ENCODE results near the gene PDE7B.
A peak's percentile ranks its signal among the peaks of the same experiment; 100 is the strongest.
"Not testable (repeated sequence)": the region's sequence is repeated elsewhere in the genome, so short reads cannot be mapped to it uniquely, and the experiment has no call there.

PDE7B gene

DNA sequence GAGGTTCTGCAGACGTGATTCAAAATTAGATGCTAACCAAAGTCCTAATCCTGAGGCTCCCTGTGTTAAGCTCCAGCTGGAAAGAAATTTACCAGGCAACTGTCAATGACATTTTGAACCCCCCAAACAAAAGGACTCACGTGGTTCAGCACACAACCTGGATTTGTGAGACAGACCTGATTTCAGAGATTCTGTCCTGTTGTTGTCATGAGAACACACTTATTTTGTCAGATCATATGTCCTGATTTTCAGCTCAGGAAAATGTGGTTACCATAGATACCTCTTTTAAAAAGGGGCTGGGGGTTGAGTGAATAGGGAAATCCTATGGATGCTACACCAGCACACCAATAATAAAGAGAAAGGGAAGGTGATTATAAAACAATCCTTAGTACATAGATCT, 337.0 kb downstream of the PDE7B start:
- no peak for DNase-seq (ENCODE audit: low read depth in 2 of 2)

DNA sequence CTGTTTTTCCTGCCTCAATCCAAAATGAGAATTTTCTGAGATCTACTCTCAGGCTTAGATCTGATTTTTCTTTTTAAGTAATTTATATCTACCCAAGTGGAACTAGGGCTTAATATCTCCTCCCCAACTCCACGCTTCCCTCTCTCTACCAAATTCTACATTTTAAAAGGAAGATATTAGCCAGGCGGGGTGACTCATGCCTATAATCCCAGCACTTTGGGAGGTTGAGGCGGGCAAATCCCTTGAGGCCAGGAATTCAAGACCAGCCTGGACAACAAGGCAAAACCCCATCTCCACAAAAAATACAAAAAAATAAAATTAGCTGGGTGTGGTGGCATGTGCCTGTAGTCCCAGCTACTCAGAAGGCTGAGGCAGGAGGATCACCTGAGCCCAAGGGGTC, 337.6 kb downstream of the PDE7B start:
- DNase-seq (ENCODE audit: low read depth in 2 of 2): no peak

DNA sequence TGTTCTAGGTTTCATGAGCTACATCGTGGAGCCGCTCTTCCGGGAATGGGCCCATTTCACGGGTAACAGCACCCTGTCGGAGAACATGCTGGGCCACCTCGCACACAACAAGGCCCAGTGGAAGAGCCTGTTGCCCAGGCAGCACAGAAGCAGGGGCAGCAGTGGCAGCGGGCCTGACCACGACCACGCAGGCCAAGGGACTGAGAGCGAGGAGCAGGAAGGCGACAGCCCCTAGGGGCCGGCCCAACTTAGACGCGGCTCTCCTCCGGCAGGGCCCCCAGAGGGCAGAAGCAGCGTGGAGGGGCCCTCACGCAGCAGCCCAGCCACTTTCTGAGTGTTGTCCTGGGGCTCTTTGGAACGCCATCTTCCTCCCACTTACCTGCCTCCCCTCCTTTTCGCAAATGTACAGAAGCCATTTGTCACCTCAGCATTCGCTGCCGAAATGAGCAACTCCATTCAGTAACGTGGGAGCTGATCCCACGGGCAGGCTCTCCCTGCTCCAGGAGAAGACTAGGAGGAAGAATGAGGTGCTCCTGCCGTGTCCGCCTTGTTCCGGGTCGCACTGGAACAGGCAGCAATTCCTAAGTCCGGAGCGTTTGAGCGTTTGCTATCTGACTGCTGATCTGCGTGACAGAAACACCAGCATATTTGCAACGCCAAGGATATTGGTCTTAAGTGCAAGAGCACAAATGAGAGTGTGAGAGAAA, 340.3 kb downstream of the PDE7B start:
- no peak for DNase-seq (ENCODE audit: low read depth in 2 of 2)

DNA sequence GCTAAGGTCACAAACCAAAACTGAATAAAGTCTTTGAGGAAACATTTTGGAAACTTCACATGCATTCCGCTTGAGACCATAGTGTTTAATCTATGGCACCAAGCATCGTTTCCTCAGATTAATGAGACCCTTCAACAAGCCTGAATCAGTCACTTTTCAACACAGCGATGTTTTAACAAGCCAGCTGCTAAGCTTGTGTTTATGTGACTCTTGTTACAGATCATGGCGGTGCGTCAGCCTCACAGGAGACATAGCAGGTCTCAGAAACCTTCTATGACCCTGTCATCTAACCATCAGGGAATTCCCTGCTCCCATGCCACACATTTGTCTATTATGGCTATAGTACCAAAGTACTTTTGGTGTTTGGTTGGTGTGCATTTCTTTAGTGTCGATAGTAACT, 341.4 kb downstream of the PDE7B start:
- DNase-seq (ENCODE audit: low read depth in 2 of 2): no peak

DNA sequence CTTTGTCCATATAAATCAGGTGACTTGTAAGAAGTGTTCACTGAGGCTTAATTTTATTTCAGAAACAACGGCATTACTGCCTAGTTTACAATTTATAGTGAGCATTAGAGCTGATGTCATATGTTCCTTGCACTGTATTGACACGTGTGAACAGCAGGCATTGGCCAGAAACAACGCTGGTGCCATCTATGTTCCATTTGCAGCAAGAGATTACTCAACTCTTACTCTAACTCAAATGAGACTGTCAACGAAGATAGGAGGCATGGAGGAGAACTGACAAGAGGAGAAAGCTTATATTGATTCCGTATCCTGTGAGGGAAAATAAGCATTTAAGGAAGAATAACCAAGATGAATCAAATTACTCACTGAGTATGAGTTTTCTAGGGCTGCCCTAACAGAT, 350.2 kb downstream of the PDE7B start:
- DNase-seq (ENCODE audit: low read depth in 2 of 2): no peak

DNA sequence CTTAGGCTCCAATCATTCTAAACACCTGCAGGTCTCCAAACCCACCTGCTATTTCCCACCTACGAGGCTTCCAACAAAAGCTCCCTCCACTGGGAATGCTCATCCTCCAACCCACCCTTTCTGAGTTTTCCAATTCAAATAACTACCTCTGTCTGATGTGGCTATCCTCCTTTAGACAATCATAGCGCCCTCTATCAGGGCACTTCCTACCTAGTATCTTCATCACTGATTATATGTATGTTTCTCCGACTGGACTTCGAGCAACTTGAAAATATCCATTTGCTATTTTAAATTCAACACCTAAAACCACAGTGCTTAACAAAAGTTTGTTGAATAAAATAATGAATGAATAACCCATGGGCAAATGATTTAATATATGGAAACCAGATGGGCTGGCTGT, 357.3 kb downstream of the PDE7B start:
- DNase-seq (ENCODE audit: low read depth in 2 of 2): no peak

DNA sequence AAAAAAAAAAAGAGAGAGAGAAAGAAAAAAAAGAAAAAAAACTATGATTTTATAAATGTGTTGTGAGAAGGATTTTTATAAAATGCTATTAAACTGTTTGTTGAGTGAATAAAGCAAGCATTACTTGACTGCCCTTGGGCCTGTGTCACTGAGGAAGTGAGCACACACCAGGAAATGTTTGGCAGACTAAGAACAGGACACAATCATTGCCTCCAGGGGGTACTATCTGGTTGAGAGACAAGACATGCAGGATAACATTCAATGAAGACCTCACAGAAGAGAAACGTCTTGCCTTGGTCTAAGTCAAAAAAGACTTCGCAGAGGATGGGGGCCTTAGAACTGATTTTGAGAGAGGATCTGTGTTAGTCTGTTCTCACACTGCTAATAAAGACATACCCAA, 358.0 kb downstream of the PDE7B start:
- DNase-seq (ENCODE audit: low read depth in 2 of 2): no peak

DNA sequence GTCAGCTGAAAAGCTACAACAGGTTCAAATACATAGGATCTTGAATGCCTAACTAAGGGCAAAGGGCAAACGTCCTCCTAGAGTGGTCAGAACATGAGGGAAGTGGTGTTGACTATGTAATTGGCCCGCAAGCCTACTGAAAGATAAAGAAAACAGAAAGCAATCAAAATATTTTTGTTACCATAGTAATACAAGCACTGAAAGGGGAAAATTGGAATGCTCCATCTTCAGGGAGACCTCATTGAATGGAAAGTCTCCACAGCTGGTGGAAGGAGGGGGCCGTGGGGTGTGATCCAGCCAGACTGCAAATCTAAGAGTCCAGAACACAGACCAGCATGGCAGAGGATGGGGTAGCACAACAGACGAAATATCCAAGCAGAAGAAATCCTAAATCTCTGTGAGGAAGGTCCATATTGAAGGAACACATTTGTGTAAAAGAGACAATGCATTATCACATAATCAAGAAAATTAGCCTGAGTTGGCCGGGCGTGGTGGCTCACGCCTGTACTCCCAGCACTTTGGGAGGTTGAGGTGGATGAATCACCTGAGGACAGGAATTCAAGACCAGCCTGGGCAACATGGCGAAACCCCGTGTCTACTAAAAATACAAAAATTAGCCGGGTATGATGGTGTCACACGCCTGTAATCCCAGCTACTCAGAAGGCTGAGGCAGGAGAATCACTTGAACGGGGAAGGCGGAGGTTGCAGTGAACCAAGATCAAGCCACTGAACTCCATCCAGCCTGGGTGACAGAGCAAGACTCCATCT, 359.1 kb downstream of the PDE7B start:
- no peak for DNase-seq (ENCODE audit: low read depth in 2 of 2)

DNA sequence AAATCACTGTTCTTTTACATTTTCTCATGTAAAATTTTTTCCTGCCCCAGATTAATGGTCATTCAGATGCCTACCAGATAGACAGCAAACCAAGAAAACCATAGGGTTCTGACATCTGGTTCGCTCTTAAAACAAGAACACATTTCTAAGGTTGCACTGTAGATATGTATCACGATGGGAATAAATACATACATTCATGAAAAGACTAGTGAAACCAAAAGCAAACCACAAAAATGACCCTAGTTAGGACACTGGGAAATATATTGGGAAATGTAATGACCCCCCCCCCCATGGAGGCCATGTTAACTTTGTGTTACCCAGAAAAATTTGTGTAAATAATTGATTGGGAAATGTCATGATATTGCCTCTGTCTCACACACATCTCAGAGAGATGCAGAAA, 361.1 kb downstream of the PDE7B start:
- no peak for DNase-seq (ENCODE audit: low read depth in 2 of 2)

DNA sequence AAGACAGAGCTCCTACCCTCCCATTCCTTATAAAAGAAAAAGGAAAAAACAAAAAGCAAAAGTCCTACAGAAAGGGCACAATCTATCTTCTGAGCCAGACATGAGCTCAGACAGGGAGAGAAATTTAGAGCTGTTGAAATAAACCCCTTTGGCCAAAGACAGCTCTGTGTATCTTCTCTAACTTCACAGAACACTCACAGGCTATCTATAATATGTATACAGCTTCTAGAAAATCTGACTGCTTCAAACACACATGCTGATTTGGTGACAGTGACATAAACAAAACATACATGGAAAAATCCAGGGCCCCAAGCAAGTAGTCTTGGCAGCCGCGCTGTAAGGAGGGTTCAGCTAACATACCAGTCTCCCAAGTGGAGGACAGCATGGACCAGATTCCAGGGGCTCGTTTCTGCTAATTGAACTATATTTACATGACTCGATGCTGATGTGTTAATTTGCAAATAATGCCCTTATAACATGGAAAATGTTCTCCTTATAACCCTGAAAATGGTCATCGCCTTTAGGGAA, 361.6 kb downstream of the PDE7B start:
- no peak for DNase-seq (ENCODE audit: low read depth in 2 of 2)

DNA sequence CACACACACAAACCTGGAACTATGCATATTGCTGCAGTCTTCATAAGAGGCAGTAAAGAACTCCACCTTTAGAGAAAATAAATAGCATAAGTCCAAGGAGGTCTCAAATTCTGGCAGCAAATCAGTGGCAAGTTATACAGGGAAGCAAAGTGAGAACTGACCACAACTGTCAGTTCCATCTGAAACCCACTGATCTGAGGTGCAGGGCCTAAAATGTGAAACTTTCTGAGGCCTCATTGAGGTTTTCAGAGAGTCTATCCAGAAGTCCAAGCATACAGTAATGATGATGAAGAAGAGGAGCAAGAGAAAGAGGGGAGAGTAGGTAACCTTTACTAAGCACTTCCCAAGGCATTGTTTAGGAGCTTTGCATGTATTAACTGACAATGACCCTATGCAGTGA, 362.4 kb downstream of the PDE7B start:
- DNase-seq (ENCODE audit: low read depth in 2 of 2): no peak

DNA sequence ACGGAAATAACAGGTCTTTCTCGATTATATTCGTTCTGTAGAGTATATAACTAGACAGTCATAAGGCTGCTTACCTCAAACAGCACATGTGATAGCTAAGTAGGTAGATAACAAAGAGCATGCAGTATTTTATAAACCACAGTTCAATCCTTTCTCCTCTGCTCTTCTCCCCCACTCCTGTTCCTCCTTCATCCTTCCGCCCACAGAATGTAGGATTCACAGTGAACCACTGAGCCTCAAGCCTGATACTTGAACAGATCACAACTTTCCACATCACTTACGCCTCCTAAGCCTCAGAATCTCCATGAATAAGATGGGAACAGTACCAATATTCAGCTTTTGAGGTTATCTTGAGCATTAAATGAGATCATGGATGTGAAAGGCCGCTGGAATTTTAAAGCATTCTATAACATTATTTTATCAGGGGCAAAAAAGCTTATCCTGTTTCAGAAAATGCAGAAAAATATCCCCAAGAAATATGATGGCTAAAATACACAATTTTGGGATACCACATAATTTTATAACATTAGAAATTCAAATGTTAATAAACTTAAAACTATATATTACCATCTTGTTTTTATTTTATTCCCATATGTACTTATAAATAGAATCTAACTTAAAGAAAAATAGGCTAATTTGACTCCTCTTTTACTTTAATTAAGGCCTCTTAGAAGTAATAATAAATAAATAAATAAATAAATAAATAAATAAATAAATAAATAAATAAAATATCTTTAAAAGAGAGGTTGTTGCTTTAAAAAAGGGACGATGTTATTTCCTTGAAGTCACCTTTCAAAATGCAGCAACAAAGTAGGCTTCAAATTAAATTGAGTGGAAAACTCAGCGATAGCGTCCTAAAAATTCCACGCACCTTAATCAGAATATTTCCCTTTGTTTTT, 365.3 kb downstream of the PDE7B start:
- DNase-seq (ENCODE audit: low read depth in 2 of 2): no peak

DNA sequence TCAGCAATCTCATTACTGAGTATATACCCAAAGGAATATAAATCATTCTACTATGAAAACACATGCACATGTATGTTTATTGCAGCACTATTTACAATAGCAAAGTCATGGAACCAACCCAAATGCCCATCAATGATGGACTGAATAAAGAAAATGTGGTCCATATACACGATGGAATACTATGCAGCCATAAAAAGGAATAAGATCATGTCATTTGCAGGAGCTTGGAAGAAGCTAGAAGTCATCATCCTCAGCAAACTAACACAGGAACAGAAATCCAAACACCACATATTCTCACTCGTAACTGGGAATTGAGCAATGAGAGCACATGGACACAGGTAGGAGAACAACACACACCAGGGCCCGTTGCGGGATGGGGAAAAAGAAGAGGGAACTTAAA, 373.5 kb downstream of the PDE7B start:
- DNase-seq (ENCODE audit: low read depth in 2 of 2): not testable (repeated sequence)

DNA sequence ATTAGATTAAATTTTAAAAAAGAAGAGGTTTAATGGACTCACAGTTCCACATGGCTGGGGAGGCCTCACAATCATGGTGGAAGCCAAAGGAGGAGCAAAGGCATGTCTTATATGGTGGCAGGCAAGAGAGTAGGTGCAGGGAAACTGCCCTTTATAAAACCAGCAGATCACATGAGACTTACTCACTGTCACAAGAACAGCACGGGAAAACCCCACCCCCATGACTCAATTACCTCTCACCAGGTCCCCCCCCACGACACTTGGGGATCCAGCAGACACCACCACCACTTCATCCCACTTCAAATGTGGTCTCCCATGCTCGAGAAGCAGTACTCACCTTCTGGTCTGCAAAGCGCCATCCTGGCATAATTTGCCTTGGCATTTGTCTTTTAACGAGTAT, 374.0 kb downstream of the PDE7B start:
- DNase-seq (ENCODE audit: low read depth in 2 of 2): no peak

DNA sequence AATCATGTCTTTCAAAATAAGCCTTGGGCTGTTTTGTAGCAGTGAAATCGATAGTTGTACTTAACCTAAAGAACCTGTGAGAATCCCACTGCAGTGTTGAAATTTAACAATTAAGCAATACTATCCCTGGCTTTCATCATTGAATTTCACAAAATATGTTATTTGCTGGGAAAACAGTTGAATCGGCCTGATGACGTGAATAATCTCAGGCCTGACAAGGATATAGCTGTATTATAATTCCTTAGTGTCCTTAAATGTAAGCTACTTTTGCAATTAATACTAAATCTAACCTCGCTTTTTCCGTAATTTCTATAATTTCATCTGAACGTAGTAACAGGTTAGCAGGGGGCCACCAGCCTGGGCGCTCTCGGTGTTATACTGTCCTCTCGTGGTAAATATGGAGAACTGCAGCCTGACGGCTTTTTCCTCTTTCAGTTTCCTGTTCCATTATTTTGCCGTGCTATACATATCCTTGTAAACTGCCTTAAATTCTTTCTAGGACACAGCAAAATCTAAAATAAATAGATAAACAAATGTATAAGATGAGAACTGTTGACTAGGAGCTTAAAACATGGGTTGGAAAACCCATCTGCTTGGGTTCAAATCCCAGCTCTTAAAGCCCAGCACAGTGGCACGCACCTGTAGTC, 374.6 kb downstream of the PDE7B start:
- DNase-seq (ENCODE audit: low read depth in 2 of 2): peak; percentile 22 to 25

DNA sequence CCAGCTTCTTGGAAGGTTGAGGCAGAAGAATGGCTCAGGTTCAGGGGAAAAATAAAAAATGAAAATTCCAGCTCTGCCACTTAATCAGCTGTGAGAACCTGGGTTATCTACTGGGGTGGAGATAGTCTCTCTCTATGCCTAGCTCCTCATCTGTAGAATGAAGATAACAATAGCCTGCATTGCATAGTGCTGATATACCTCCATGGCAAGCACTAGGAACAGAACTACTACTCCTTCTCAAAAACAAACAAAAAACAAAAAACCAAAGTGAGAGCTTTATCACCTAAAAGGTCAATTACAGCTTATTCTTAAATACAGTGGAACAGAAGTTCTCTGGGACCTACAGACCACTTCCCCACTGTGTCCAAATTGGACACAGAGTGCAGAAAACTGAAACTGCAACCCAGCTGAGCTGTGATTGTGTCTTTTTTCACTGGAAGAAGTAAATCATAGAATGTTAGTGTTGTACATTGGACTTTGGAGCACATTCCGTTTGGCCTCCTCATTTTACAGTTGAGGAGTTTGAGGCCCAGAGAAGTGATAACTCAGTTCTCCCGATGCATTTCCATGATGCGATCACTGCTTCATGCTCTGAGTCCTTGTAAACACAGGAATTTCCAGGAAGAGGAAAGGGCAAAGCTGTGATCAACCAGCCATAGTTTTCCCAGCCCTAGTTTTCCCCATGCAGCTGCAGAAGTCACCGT, 375.3 kb downstream of the PDE7B start:
- no peak for DNase-seq (ENCODE audit: low read depth in 2 of 2)

DNA sequence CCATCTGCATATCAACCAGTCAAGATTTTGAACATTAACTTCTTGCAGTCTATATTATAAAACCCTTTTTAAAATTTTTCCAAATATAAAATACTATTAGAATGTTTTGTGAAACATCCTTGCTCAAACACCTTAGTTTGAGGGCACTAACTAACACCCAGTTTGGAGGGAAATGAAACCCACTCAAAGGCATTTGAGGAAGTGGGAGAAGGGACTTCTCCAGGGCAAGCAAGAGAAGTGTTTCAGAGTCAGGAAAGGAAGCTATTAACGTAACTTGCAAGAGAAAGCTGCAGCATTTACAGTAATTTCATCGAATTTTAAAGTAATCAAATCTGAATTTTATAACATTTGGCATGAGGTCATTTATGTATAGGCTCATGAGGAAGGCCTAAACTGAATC, 377.3 kb downstream of the PDE7B start:
- DNase-seq (ENCODE audit: low read depth in 2 of 2): no peak

DNA sequence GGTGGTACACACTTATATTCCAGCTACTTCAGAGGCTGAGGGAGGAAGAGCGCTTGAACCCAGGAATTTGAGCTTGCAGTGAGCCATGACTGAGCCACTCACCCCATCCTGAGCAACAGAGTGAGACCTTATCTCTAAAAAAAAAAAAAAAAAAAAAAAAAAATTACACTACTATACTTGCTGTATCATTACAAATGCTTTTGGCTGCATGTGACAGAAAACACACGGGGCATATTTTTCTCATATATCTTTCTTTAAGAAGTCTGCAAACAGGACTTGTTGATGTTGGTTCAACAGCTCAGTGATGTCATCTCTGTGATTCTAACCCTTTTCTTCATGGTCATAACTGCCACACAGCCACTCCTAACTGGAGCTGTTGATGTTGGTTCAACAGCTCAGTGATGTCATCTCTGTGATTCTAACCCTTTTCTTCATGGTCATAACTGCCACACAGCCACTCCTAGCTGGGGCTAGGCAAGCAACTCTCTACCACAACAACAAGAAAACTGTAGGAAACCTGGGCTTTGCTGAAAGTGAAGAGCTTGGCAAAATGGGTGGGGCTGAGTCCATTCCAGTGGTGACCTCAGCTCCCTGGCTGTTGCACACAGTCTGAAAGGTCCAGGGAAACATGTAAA, 378.8 kb downstream of the PDE7B start:
- DNase-seq (ENCODE audit: low read depth in 2 of 2): no peak

DNA sequence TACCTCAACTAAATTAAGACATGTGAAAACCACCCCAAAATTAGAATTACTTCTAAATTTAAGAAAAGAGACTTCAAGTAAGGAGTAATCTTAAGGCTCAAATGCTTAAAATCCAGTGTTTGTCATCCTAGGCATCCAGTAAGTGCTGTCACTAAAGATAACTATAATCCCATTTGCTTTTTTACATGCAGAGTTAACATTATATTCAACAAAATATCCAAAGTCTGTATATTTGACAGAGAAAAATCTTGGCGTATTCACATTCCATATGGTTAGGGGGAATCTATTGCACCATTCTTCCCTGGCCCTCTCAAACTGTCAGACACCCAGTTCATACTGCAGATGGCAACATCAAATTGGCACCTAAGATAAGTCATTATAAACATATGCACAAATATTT, 381.2 kb downstream of the PDE7B start:
- DNase-seq (ENCODE audit: low read depth in 2 of 2): no peak

DNA sequence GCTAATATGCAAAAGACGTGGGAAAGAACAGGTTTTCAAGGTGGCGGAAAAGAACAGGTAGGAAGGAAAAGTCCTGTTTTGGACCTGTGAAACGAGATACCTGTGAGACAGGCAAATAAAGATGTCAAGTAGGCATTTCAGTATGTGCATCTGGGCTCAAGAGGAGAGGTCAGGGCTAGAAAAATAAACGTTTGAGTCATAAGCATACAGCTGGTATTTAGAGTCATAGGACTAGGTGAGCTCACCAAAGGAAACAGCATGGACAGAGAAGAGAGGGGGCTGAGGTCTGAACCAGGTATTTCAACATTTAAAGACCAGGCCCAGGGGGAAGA, 383.7 kb downstream of the PDE7B start:
- DNase-seq (ENCODE audit: low read depth in 2 of 2): no peak

Measured in stimulated activated CD8-positive, alpha-beta memory T cell treated with anti-CD3 and anti-CD28 coated beads, Interleukin-2, amount 100 ng/mL, for 1 hour (primary cell).